Endothelial cell of umbilical vein (primary cell): ENCODE data around the gene CCDC85C. TPM values are rescaled to one million over a fixed set of nuclear protein-coding genes. Genes with fewer than 3 reads are reported as not detected.

Source experiments
- BruUV-seq: library from RNA; stranded (reverse); fragments of 400-500 nt; replicated peaks from 2 replicates; lab custom pipeline; 2021; lab: Mats Ljungman, UMichigan
- CTCF ChIA-PET: fragments of 300-600, 350-600 bp; sonication (Branson Sonifier 250); formaldehyde crosslinking; loops from one replicate; lab custom pipeline; 2021; ENCODE audit warnings: antibody characterized with exemption, inconsistent platforms; lab: Charles Lee
- POLR2A ChIA-PET: fragments of 300-600, 350-600 bp; sonication (Branson Sonifier 250); formaldehyde crosslinking; loops from one replicate; lab custom pipeline; 2021; ENCODE audit warnings: antibody characterized with exemption, inconsistent platforms; lab: Charles Lee
- DNase-seq: peaks from one replicate; pipeline ENCODE4 v3.0.0-alpha.2; 2011; ENCODE audit warnings: low read depth, low spot score
- FAIRE-seq: peaks from 2 replicates; lab custom pipeline; 2011; peaks lifted over from hg19 to GRCh38; lab: Jason Lieb, UNC
- H2AFZ ChIP-seq: 2 replicates; pipeline ENCODE4 v1.6.0; 2012; ENCODE audit warnings: low read depth, low read length, control low read depth, inconsistent platforms
- H3K27ac ChIP-seq: 2 replicates; pipeline ENCODE4 v1.5.1; 2011; ENCODE audit warnings: low read depth, mild to moderate bottlenecking, control low read depth, low read length, moderate library complexity; ENCODE audit not compliant: insufficient read depth
- H3K27me3 ChIP-seq, 2 experiments: 2 replicates each; pipeline versions ENCODE4 v1.6.0 to v1.6.1; 2011; ENCODE audit warnings: low read length in 2 of 2, mixed read lengths in 1 of 2; ENCODE audit not compliant: control insufficient read depth in 2 of 2, insufficient read depth in 2 of 2
- H3K36me3 ChIP-seq, 2 experiments: 2 replicates in 1 of 2; 3 replicates in 1 of 2; pipeline ENCODE4 v1.5.1; 2011; ENCODE audit warnings: low read length in 2 of 2, mild to moderate bottlenecking in 1 of 2, moderate library complexity in 1 of 2; ENCODE audit not compliant: control insufficient read depth in 2 of 2, insufficient read depth in 2 of 2; ENCODE audit errors: extremely low read depth in 1 of 2
- H3K4me1 ChIP-seq: 3 replicates; pipeline ENCODE4 v1.5.1; 2011; ENCODE audit warnings: mild to moderate bottlenecking, low read length; ENCODE audit not compliant: control insufficient read depth, insufficient read depth; ENCODE audit errors: extremely low read depth
- H3K4me2 ChIP-seq: 2 replicates; pipeline ENCODE4 v1.6.1; 2011; ENCODE audit warnings: low read length, control low read depth, mixed read lengths; ENCODE audit not compliant: insufficient read depth
- H3K4me3 ChIP-seq, 3 experiments: fragments of 200-600 bp in 1 of 3; sonication (generic), shearing (Covaris generic) in 1 of 3; replicated peaks in 1 of 3; 2 replicates each; pipeline ENCODE4 v1.5.1; 2011 to 2016; ENCODE audit warnings: control low read depth in 3 of 3, low read length in 3 of 3, mild to moderate bottlenecking in 2 of 3, inconsistent platforms in 1 of 3, low read depth in 1 of 3, moderate library complexity in 1 of 3; ENCODE audit not compliant: insufficient read depth in 1 of 3
- H3K79me2 ChIP-seq: 2 replicates; pipeline ENCODE4 v1.6.0; 2012; ENCODE audit warnings: low read length, inconsistent platforms; ENCODE audit not compliant: control insufficient read depth, insufficient read depth
- H3K9ac ChIP-seq: replicated peaks from 2 replicates; pipeline ENCODE3; 2011; ENCODE audit warnings: low read length, control low read depth; ENCODE audit not compliant: insufficient read depth; ENCODE audit errors: extremely low read depth
- H3K9me1 ChIP-seq: replicated peaks from 3 replicates; pipeline ENCODE4 v1.6.0; 2011; ENCODE audit warnings: mild to moderate bottlenecking, low read length; ENCODE audit not compliant: control insufficient read depth, insufficient read depth; ENCODE audit errors: extremely low read depth
- H3K9me3 ChIP-seq: replicated peaks from 2 replicates; pipeline ENCODE4 v1.5.1; 2012; ENCODE audit warnings: low read length, inconsistent platforms; ENCODE audit not compliant: control insufficient read depth, insufficient read depth
- H4K20me1 ChIP-seq: replicated peaks from 2 replicates; pipeline ENCODE3; 2011; ENCODE audit warnings: mild to moderate bottlenecking, low read length; ENCODE audit not compliant: control insufficient read depth, insufficient read depth; ENCODE audit errors: extremely low read depth
- EZH2 ChIP-seq: IDR thresholded peaks from 2 replicates; pipeline ENCODE4 v1.6.1; 2012; ENCODE audit warnings: borderline replicate concordance, low read depth, mild to moderate bottlenecking, moderate library complexity, low read length, inconsistent platforms; ENCODE audit not compliant: severe bottlenecking
- FOS ChIP-seq: IDR thresholded peaks from 2 replicates; pipeline ENCODE4 v1.6.1; 2011; ENCODE audit warnings: mild to moderate bottlenecking, low read length, moderate library complexity, borderline replicate concordance; ENCODE audit not compliant: insufficient read depth
- GATA2 ChIP-seq: IDR thresholded peaks from 2 replicates; pipeline ENCODE4 v1.7.0; 2011; ENCODE audit warnings: low read depth, mild to moderate bottlenecking, moderate library complexity, mixed read lengths, low read length; ENCODE audit not compliant: insufficient read length, insufficient read depth
- JUN ChIP-seq: IDR thresholded peaks from 2 replicates; pipeline ENCODE4 v1.6.1; 2011; ENCODE audit warnings: borderline replicate concordance, low read depth; ENCODE audit not compliant: insufficient read length, insufficient read depth
- MYC ChIP-seq: IDR thresholded peaks from one replicate; pipeline ENCODE4 v1.6.1; 2011; ENCODE audit warnings: mild to moderate bottlenecking, low read depth, low read length
- POLR2A ChIP-seq: IDR thresholded peaks from 2 replicates; pipeline ENCODE4 v1.6.1; 2012; ENCODE audit warnings: low read depth, mild to moderate bottlenecking, control low read depth, low read length
- POLR2AphosphoS5 ChIP-seq: IDR thresholded peaks from 2 replicates; pipeline ENCODE4 v1.6.1; 2012; ENCODE audit warnings: low read depth, mild to moderate bottlenecking, control low read depth, low read length, moderate library complexity; ENCODE audit not compliant: insufficient read depth
- dilution Hi-C: fragments of 300-500 bp; cut with MboI; formaldehyde crosslinking; loops from one replicate; pipeline ENCODE4 v1.15.0; 2019; ENCODE audit warnings: low sequenced_read_pairs; ENCODE audit not compliant: extremely low pct_ligation_motif_present
- intact Hi-C: fragments of 100-400 bp; cut with micrococcal nuclease; formaldehyde crosslinking; loops from one replicate; pipeline ENCODE4 v1.10.0; 2022
- polyA plus RNA-seq, 4 experiments: library from polyadenylated mRNA; depleted of rRNA in 3 of 4; stranded (reverse) in 3 of 4; unstranded in 1 of 4; fragments of >200 nt; gene quantifications; 2 replicates each; pipeline versions ENCODE4 v1.2.1 to v1.2.3, GENCODE V29; 2011 to 2012; ENCODE audit warnings: missing spikeins in 1 of 4
- total RNA-seq: library from RNA; stranded (reverse); gene quantifications from 2 replicates; pipeline ENCODE4 v1.2.3, GENCODE V29; 2021
- TF ChIP-seq, protein P1 (sequence below): IDR thresholded peaks from 2 replicates; pipeline ENCODE4 v1.6.1; 2011; ENCODE audit not compliant: insufficient read depth, insufficient read length
- TF ChIP-seq, protein P2 (sequence below), 2 donors: IDR thresholded peaks; 1 replicate in 1 of 2; 2 replicates in 1 of 2; pipeline ENCODE4 v1.5.1; 2011; ENCODE audit warnings: low read length in 2 of 2, mild to moderate bottlenecking in 2 of 2, moderate library complexity in 2 of 2, control low read depth in 1 of 2, inconsistent platforms in 1 of 2, low read depth in 1 of 2; ENCODE audit not compliant: insufficient read depth in 1 of 2; ENCODE audit errors: extremely low read depth in 1 of 2

CCDC85C gene
- total and polyA plus RNA-seq, 2 donors (not counting 3 experiments of a cell fraction or from before 2014, with no cell fraction given), result 7.5 to 17.8 TPM

DNA sequence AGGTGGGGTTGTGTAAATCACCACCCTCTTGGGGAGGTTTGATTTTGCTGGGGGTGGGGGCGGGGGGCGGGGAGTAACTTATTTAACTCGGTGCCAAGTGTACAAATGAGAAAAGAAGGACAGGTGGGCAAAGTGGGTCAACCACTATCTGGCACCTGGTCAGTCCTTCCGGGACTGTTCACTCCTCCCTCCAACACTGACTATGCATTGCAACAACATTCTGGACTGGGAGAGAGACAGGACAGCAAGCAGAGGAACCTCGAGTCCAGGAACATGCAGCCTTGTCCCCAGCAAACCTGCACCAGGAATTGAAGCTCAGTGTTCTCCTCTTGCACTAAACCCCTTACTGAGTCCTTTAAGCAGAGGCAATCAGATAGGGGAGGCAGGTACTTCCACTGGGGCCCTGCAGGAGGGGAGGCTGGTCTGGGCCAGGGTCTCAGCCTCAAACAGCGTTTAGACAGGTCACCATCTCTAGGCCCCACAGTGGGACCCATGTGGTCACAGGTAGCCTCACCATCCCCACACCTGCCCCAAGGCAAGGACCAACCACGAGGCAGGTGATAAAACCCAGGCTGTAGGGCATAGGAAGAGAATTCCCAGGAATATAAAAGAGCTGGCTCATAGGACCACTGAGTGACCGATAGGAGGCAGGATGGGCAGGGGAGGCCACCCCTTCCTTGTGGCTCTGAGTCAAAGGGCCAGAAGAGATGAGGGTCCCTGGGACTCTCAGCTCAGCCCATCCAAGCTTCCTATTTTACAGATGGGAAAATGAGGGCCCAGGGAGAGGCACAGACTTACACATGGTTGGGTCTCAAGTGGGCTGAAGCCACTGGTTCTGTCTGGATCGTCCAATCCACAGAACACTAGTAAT lies 9.8 kb downstream of the CCDC85C start:
- no peak overlapping the region for H3K27ac ChIP-seq
- peaks cover 29% of the 10 kb centered on the region for H3K4me1 ChIP-seq
- ChIA-PET CTCF (interaction anchor here (0.7 to 1.7 kb wide), 2 partner anchors 9 to 31 kb away, joined by 3 to 7 read pairs; partner anchors contain the start of gene CCDC85C), POLR2A (no interaction called here)
- no peaks in the 10 kb centered on the region for H4K20me1 ChIP-seq
- no TSS peak for BruUV-seq
- no peaks in the 10 kb centered on the region for H3K9me1 ChIP-seq
- TF ChIP-seq JUN (no peak), EZH2 (no peak), GATA2 (no peak), FOS (no peak), POLR2A (no peak), MYC (no peak), POLR2AphosphoS5 (no peak)
- TF ChIP-seq, protein P1, sequence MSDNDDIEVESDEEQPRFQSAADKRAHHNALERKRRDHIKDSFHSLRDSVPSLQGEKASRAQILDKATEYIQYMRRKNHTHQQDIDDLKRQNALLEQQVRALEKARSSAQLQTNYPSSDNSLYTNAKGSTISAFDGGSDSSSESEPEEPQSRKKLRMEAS, result no peak
- TF ChIP-seq, protein P2, sequence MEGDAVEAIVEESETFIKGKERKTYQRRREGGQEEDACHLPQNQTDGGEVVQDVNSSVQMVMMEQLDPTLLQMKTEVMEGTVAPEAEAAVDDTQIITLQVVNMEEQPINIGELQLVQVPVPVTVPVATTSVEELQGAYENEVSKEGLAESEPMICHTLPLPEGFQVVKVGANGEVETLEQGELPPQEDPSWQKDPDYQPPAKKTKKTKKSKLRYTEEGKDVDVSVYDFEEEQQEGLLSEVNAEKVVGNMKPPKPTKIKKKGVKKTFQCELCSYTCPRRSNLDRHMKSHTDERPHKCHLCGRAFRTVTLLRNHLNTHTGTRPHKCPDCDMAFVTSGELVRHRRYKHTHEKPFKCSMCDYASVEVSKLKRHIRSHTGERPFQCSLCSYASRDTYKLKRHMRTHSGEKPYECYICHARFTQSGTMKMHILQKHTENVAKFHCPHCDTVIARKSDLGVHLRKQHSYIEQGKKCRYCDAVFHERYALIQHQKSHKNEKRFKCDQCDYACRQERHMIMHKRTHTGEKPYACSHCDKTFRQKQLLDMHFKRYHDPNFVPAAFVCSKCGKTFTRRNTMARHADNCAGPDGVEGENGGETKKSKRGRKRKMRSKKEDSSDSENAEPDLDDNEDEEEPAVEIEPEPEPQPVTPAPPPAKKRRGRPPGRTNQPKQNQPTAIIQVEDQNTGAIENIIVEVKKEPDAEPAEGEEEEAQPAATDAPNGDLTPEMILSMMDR (IDR thresholded peaks at IDR 0.05; ENCODE audit: extremely low read depth in 1 of 2, insufficient read depth in 1 of 2, low read depth in 1 of 2, low read length in 2 of 2), result no peak
- DNase-seq (no peak), FAIRE-seq (no peak)
- intact Hi-C loops (no loop called here), dilution Hi-C loops (no loop called here)
- no peak overlapping the region for H2AFZ ChIP-seq
- no peaks in the 10 kb centered on the region for H3K9me3 ChIP-seq
- H3K27me3 ChIP-seq, result no peaks in the 10 kb centered on the region
- no peaks in the 10 kb centered on the region for H3K79me2 ChIP-seq
- no peaks in the 10 kb centered on the region for H3K36me3 ChIP-seq
- no peak overlapping the region for H3K4me2 ChIP-seq
- H3K4me3 ChIP-seq, result no peak overlapping the region
- no peak overlapping the region for H3K9ac ChIP-seq
